Cardiac ventricle fibroblast (primary cell): Measurements from ENCODE around the gene ABCC11. TPM values are rescaled to one million over a fixed set of nuclear protein-coding genes. Genes with fewer than 3 reads are reported as not detected.

ENCODE experiments used
- total RNA-seq: library from RNA; depleted of rRNA; stranded (reverse); fragments of >200 nt; gene quantifications from 2 replicates; pipeline ENCODE4 v1.2.3, GENCODE V29; 2015

The ABCC11 gene
- total RNA-seq, result 2.6 TPM in 1 of 2 replicates, not detected in the other

GRCh38 chr16:48247311-48247710, at the start of gene ABCC11:
TSS of gene ABCC11 (minus strand) at chr16:48247539. CDS start at chr16:48231921, 15,618 bp downstream.

GRCh38 chr16:48244080-48244862, 3.1 kb downstream of the ABCC11 start, which contains the start of gene LONP2:
TSS of gene LONP2 (plus strand) at chr16:48244300. CDS start at chr16:48244389, 89 bp downstream.

GRCh38 chr16:48155926-48156789, 91.2 kb downstream of the ABCC11 start, which contains the start of gene ABCC12:
TSS of gene ABCC12 (minus strand) at chr16:48155993. CDS start at chr16:48146424, 9,569 bp downstream.

Other genes with a start within 250 kb of the ABCC11 start
- 0.10 and 0.12 TPM in 2 replicates for gene ABCC12, start 91.5 kb downstream of the ABCC11 start, total RNA-seq
- gene LONP2, start 3.2 kb downstream of the ABCC11 start, total RNA-seq, result 36.8 and 40.4 TPM in 2 replicates
- 17.2 and 20.0 TPM in 2 replicates for gene SIAH1, start 137.9 kb upstream of the ABCC11 start, total RNA-seq